WTC11 (cell line): ENCODE measurements around the gene TMEM156.

Source experiments
- CTCF ChIP-seq: fragments of 200-600 bp; IDR thresholded peaks from 2 replicates; pipeline ENCODE4 v1.8.0; 2022; ENCODE audit warnings: antibody characterized with exemption
- OVOL2 ChIP-seq: fragments of 250-450 bp; sonication (Bioruptor Pico); IDR thresholded peaks from 2 replicates; pipeline ENCODE4 v1.9.0; 2021; ENCODE audit warnings: mild to moderate bottlenecking, borderline replicate concordance
- TF ChIP-seq, protein P1 (sequence below): sonication (generic); formaldehyde crosslinking; IDR thresholded peaks from 2 replicates; pipeline ENCODE4 v1.8.1; 2023; ENCODE audit warnings: mild to moderate bottlenecking, moderate library complexity, missing genetic modification reagents
- TF ChIP-seq, protein P2 (sequence below): sonication (generic); formaldehyde crosslinking; conservative IDR thresholded peaks from 2 replicates; pipeline ENCODE4 v1.8.1; 2023; ENCODE audit warnings: mild to moderate bottlenecking, low read depth, missing genetic modification reagents, moderate library complexity

GRCh38 chr4:39039108-39039507 lies 6.9 kb upstream of the TMEM156 start:
- TF ChIP-seq CTCF, result no peak
- no peak for TF ChIP-seq OVOL2 (CRISPR knock-in tag)
- TF ChIP-seq, protein P1, sequence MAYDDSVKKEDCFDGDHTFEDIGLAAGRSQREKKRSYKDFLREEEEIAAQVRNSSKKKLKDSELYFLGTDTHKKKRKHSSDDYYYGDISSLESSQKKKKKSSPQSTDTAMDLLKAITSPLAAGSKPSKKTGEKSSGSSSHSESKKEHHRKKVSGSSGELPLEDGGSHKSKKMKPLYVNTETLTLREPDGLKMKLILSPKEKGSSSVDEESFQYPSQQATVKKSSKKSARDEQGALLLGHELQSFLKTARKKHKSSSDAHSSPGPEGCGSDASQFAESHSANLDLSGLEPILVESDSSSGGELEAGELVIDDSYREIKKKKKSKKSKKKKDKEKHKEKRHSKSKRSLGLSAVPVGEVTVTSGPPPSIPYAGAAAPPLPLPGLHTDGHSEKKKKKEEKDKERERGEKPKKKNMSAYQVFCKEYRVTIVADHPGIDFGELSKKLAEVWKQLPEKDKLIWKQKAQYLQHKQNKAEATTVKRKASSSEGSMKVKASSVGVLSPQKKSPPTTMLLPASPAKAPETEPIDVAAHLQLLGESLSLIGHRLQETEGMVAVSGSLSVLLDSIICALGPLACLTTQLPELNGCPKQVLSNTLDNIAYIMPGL (CRISPR knock-in tag), result no peak
- TF ChIP-seq, protein P2, sequence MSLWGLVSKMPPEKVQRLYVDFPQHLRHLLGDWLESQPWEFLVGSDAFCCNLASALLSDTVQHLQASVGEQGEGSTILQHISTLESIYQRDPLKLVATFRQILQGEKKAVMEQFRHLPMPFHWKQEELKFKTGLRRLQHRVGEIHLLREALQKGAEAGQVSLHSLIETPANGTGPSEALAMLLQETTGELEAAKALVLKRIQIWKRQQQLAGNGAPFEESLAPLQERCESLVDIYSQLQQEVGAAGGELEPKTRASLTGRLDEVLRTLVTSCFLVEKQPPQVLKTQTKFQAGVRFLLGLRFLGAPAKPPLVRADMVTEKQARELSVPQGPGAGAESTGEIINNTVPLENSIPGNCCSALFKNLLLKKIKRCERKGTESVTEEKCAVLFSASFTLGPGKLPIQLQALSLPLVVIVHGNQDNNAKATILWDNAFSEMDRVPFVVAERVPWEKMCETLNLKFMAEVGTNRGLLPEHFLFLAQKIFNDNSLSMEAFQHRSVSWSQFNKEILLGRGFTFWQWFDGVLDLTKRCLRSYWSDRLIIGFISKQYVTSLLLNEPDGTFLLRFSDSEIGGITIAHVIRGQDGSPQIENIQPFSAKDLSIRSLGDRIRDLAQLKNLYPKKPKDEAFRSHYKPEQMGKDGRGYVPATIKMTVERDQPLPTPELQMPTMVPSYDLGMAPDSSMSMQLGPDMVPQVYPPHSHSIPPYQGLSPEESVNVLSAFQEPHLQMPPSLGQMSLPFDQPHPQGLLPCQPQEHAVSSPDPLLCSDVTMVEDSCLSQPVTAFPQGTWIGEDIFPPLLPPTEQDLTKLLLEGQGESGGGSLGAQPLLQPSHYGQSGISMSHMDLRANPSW (CRISPR knock-in tag), result no peak
